Activated CD8-positive, alpha-beta memory T cell treated with anti-CD3 and anti-CD28 coated beads, Interleukin-2, amount 50 U/mL, for 1 hour (primary cell): ENCODE data around the gene LARGE1.

Experiments used
- DNase-seq: peaks from one replicate; pipeline ENCODE4 v3.0.0-alpha.2; 2020; ENCODE audit errors: extremely low read depth

LARGE1 gene

DNA sequence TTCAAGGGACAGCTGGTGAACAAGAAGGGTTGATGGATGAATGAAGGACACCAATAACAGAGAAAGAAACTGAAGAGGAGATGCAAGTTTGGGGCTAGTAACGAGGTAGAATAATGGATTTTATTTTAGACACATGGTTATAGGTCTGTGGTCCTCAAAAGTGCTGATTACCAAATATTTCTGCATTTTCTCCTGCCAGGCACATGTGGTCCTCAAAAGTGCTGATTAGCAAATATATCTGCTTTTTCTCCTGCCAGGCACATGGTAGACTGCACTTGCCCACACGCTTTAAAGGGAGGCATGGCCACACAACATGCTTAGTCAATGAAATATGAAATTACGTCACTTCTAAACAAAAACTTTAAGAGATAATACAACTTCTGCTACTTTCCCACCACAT is 489.0 kb downstream of the LARGE1 start:
- no peak for DNase-seq

DNA sequence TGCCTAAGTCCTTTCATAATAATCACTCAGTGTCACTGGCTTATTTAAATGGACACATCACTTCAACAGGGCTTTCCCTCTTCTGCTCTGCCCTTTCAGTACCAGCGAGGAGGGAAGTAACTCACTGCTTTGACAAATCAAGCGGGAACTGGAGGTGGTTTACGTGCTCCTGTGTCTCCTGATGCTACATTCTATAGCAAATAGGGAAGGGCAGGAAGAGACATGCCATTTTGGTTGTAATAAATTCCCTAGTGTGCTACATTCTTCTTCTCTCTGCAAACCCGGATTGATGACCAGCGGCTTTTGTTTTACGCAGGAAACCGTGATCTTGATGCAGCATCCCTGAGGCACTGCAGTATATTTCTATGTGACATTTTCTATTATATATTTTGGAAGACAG is 491.0 kb downstream of the LARGE1 start:
- no peak for DNase-seq

DNA sequence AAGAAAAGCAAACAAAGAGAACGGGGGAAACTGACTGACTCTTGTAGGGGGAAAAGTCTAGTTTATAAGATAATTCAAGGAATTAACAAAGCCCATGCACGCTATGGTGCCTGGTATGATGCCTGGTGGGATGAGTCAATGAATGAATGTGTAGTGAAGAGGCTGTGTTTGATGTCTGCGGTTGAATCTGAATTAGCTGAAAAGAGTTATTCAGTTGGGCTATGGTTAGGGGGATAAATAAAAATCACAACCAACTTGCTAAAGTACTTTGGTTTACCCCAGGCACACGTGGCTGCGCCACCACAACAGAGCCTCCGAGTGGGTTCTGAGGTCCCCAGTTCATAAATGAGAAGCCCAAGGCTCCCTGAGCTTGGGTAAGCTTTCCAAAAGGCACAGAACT is 492.8 kb downstream of the LARGE1 start:
- no peak for DNase-seq

DNA sequence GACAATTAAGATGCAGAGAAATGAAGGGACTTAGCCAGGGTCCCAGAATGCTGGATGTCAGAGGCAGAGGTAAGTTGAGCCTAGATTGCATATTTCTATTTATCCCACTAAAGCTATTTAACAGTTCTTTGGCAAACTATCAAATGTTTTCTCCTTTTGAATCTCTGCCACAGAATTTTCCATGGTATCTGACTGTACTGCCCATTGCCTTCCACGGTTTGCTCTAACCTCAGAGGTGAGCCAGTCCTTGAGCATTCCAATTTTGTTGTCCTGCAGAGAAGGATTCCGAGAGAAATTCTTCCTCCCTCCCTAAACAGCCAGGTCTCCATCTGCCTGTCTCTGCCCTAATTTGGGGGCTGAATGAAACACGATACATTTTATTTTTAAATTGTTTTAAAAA is 493.8 kb downstream of the LARGE1 start:
- DNase-seq = no peak

DNA sequence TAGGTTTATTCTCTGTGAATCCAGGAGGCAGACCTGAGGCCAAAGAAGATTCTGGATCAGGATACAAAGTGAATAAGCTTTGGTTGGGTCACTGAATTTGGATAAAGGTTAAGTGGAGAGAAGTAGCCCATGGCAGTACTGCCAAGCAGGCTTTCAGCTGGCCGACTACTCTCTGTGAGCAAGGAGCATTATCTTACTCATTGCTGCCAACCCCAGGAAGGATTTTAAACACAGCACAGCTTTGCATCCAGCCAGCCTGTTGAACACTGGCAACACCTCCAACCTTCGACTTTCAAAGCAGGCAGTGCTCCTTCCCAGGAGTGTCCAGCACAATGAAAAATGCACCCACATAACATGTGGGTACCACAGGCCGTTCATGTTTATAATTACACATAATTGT is 498.4 kb downstream of the LARGE1 start:
- DNase-seq = no peak

DNA sequence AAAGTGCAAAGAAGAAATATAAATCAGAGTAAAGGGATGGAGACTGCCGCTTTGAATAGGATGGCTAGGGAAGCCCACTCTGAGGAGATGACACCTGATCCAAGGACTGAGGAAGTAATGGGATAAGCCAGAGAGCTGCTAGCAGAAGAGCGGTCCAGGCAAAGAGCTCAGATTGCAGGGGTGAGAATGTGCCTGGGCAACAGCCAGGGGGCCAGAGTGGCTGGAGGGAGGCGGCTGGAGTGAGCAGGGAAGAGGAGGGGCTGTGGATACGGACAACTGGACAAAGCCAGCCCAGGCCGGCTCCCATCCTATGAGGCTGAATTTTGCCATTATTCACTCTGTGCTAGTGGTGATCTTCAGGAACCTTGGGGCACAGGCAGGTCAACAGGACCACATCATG is 501.8 kb downstream of the LARGE1 start:
- no peak for DNase-seq

DNA sequence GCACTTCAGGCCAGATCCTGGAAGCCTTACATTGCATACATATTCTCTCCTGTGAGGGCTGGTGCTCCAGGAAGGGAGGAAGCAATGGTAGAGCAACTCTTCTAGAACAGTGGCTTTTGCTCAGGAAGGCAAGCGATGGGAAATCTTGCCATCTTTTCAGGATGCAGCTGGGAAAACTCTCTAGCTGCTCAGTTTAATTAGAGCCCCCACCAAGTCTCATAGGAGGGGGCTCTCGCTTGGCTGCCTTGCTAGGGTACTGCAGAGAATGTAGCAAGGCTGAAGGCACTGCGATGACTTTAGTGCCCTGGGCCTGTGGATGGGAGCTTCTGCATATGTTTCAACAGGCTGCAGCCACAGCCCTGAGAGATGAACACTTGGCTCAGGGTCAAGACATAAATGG is 504.9 kb downstream of the LARGE1 start:
- DNase-seq = no peak

DNA sequence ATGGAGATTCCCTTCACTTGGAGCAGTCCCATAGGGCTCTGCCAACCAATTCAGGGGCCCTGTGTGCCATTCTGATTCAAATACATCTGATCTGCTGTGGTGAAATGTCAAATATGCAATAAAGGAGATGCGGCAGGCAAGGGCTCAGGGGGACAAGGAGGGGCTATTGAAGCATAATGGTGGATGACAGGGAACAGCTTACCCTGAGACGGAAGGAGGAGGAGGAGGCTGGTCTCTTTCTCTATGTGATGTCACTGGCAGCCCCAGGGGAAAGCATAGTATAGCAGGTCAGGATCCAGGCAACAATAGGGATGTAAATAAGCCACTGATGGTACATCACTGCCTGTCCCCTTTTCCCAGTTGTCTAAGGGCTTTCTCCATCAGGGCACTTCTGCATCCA is 511.2 kb downstream of the LARGE1 start:
- DNase-seq = no peak

DNA sequence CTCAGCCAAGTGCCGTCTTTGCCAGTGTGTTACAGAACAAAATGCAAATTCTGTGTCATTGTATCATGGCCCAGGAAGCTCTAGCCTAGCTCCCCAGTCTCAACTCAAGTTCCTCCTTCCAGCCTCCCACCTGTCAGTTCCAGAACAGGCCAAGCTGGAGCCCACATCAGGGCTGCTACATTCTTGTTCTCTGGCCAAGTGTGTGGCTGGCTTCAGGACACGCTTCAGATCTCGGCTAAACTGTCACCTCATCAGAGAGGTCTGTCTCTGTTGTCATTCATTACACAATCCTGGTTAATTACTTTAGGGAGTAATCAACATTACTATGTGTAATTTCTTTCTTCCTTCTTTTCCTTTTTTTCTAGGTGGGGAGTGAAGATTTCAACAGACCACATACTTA is 515.1 kb downstream of the LARGE1 start:
- no peak for DNase-seq

DNA sequence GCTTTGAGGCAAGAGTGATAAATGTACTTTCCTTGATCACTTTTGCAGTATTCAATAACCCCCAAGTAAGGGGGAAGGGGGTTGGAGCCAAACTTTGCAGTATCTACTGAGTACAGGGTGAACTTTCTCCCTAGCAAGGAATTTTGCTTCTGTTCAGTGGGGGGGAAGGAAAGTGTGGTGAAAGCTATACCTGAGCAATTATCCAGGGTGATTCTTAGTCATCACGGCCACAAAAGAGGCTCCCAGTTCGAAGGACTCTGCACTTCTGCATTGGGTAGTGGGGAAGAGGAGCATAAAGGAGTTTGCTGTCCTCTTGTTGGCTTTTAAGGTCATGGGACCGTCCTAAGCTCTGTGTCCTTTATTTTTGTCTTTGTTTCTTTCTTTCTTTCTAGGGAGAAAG is 515.6 kb downstream of the LARGE1 start:
- no peak for DNase-seq

DNA sequence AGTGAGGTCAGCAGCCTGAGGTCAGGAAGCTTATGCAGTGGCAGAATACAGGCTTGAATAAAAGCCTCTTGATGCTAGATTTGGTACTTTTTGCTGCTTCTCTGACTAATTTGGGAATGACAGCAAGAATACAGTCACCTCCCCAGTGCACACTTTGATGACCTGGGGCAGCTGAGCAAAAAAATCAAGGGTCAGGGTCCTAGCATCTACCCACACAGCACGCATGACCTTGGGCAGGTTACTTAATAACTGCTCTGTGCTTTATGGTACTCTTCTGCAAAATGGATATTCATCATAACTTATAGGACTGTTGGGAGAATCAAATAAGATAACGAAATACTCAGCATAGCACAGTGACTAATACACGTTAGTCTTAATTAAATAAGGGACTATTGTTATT is 518.0 kb downstream of the LARGE1 start:
- no peak for DNase-seq

DNA sequence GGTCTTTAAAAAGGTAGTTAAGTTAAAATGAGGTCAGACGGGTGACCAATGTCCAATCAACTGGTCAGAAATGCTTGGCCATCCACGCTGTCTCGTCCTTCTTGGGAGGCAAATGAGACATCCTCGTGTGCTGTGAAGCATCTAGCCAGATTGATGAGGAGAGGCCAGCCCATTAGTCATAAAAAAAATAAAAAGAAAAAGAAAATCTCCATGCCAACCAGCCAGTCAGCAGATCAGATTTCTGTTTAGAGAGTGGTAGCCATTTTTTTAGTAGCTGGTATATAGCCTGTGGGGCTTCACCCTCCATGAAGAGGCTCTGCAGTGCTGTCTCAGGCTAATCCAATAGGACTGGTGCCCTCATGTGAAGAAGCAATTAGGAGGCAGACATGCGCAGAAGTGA is 519.0 kb downstream of the LARGE1 start:
- no peak for DNase-seq

DNA sequence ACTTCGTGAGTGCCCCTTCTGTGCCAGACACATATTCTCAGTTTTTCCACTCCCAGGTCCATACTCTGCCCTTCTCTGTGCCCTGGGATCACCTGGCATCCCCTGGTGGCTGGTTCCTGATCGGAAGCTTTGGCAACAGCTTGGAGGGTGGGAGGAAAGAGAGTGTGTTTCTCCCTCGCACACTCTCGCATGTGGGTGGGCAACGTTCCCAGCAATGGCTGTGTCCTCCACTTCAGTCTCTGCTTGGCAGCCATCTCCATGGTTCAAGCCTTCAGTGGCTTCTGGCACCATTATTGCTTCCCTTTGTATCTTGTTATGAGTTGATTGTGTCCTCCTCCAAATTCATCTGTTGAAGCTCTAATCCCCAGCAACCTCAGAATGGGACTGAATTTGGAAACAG is 519.4 kb downstream of the LARGE1 start:
- no peak for DNase-seq

DNA sequence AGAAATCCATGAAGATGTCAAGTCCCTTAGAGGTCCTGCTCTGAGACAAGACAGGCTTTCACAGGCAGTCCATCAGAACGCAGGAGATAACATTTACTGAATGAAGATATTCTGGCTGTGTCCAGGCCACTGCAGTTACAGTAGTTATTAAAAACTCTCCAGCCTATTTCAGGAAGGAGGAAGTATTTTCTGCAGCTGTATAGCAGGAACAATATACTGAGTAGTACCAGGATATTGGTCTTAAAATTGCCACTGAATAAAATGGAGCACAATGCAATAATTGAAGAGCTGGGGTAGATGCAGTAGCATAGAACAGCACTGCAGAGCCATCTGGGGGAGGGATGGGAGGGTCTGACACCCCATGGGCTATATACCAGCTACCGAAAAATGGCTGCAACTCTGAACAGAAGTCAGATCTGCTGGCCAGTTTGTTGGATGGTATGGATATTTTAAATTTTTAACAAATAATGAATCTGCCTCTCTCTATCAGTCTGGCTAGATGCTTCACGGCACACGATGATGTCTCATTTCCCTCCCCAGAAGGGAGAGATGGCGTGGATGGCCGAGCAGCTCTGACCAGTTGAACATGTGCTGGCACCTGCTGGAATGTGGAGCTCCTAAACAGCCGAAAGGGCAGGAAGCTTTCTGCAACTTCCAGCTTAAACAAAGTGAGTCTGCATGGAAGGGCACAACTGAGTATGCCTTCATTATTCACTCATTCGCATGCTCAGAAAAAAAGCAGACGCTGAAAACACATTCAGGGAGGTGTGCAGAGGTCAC is 520.0 kb downstream of the LARGE1 start:
- no peak for DNase-seq

DNA sequence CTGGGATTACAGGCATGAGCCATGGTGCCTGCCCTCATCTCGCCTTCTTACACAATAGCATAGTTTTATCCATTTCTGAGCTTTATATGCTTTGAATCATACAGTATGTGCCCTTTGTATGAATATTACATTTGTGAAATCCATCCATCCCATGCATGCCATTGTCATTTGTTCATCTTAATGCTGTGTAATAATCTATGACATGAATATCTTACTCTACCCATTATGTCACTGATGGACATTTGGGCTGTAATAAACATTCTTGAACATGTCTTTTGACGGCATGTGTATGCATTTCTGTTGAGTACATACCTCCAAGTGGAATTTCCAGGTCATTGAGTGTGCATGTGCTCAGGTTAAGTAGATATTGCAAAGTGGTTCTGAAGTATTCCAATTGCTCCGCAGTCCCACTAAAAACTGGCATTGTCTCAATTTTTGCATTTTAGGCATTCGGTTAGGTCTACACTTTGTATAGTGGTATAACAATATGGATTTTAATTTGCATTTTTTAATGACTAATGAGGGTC is 522.8 kb downstream of the LARGE1 start:
- DNase-seq = no peak

DNA sequence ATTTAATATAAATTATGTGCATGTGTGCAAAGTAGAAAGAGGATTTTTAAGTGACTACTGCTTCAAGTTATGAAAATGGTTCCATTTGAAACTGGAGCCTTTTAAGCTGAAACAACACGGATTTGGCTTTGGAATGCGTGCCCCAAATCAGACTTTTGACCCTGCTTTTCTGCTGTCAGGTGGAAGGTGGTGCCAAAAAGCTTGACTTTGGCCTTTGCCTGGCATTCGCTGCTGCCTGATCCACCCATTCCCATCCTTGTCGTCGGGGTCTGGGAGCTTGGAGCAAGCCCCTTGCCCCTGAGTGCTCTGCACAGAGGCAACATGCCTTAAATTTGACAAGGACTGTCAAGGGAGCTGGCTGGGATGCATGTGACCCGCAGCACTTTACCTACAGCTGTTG is 526.8 kb downstream of the LARGE1 start:
- no peak for DNase-seq

DNA sequence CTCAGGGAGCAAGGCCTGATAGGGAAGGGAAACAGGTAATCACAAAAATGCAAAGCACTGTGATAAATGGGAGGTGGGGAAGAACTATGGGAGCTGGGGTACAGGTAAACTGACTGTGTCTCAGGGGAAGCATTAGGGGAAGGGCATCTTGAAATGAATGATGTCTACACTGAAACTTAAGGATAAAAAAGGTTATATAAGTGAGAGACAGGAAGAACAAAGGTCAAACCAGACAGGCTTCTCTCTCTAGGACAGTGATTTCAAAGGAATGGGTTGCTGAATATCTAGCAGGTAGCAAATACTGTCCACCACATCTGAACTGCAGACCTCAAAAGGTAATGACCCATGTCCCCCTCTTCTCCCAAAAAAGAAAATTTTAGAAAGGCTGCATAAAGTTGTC is 529.0 kb downstream of the LARGE1 start:
- DNase-seq = no peak

DNA sequence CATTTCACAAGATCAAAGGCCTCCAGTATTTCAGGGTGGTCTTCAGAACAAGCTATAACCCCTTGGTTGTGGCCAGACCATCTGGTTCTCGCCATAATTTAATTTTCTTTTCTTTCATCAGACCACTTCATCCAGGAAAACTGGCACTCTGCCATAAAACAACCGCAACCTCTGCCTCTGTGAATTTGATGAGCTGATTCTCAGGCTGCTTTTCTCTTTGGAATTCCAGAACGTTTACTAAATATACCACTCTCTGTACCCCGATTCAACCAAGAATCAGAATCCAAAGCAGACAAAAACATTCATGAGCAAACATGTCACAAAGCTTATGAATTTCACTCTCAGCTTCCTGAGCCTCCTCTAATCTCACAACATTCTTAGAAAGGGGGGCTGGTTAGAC is 530.3 kb downstream of the LARGE1 start:
- DNase-seq = no peak

DNA sequence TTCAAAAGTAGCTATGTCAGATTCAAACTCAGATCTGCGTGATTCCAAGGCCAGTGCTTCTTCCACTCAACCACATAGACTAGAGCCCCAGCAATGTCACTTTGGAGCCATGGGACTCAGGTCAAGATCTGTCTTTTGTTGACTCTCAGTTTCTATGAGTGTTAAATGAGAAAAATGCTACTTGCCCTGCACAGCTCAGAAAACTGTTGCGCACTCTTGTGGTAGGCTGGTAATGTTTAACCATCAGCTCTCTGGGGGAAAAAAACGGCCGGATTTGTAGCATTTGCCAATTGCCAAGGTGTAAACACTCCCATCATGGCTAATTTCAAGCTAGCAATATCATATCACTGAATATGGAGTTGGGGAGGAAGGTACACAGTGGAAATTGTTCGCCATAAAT is 534.0 kb downstream of the LARGE1 start:
- no peak for DNase-seq

DNA sequence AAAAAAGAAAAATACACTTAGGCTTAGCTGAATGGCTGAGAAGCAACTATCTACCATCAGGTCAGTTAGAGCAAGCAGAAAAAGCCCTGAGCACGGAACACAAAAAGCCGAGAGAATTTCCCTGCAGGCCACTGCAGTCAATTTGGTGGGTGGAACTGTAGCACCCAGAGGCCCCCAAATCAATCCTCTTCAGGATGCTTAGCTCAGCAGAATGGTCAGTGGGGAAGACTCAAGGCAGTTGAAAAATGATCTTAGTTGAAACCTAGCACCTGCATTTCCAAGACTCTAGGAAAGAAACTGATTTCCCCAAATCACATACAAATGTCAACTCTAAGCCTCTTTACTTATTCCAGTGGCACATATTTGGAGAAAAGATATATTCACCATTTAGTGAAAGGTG is 534.7 kb downstream of the LARGE1 start:
- DNase-seq = no peak

DNA sequence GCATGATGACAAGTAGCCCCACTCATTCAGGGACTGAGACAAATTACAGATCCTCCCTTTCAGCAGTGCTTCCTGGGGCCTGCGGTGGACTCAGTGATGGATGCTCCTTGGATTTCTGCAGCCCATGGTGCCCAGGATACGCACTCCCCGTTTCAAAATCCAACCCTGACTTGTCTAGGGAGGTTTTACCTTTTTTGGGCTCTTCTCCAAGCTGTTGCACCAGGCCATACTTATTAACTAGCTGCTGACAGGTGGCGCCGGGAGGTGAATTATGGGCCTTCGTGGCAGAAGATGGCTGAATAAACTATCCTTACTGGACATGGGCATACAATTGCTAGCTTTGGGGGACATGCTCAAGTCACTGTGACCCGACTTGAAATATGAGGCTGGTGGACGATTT is 537.8 kb downstream of the LARGE1 start:
- DNase-seq = no peak

DNA sequence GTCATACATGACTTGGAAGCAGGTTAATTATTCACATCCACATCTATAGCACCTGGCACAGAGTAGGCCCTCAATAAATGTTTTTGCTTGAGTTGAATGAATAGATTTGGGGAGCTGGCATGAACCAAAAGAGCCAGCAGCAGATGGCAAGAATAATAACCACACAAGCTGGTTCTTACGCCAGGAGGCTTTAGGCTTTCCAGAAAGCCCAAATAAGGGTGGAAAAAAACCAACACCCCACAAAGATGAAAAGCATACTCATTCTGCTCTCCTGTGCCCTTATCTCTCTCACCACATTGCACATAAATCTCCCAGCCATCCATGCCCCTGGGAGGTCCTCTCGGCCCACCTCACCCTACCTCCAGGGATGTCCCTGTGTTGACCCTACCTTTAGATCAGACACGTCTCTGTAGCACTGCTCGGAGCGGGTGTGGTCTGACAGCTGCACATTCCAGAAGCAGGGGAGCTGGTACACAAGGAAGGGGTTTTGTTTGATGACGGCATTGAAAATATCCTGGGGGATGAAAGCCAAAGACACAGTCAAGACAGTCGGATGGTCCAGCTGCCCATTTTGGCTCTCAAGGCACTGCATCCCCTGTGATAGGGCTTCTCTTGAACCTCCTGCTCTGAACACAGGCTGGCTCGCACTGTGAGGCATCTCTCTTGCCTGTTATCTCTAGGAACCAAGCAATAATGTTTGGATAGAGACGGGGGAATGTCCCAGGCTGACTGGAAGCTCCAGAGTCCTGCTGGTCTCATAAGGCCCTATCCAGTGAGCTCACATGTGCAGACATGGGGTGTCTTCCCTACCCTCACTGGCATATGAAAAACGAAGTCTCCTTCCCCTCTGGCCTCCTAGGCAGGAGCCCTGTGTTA is 538.5 kb downstream of the LARGE1 start:
- no peak for DNase-seq
